Prostate gland (tissue), 2 donors: Measurements from ENCODE around the gene SLIT3. TPM values are rescaled to one million over a fixed set of nuclear protein-coding genes. Genes with fewer than 3 reads are reported as not detected.

ENCODE experiments used
- DNase-seq: peaks from one replicate; pipeline ENCODE4 v3.0.0-alpha.2; 2019; ENCODE audit warnings: low spot score
- H3K27ac ChIP-seq, 2 donors: fragments of 200-600 bp; sonication (generic); 2 replicates each; pipeline ENCODE4 v1.5.1; 2017 to 2019
- H3K27me3 ChIP-seq: fragments of 200-600 bp; sonication (generic); replicated peaks from 2 replicates; pipeline ENCODE4 v1.5.1; 2019; ENCODE audit not compliant: insufficient read depth
- H3K36me3 ChIP-seq, 2 donors: fragments of 200-600 bp; sonication (generic); 1 replicate in 1 of 2; 2 replicates in 1 of 2; pipeline versions ENCODE4 v1.5.1 to v1.8.1; 2017 to 2019
- H3K4me1 ChIP-seq: fragments of 200-600 bp; sonication (generic); replicated peaks from 2 replicates; pipeline ENCODE4 v1.5.1; 2019
- H3K4me3 ChIP-seq, 2 donors: fragments of 200-600 bp; sonication (generic); 2 replicates each; pipeline ENCODE4 v1.5.1; 2017 to 2019
- H3K9me3 ChIP-seq: fragments of 200-600 bp; sonication (generic); 2 replicates; pipeline ENCODE4 v1.5.1; 2017
- POLR2A ChIP-seq: fragments of 450-650 bp; IDR thresholded peaks from one replicate; pipeline ENCODE4 v1.6.1; 2016; ENCODE audit warnings: antibody characterized with exemption, mild to moderate bottlenecking
- POLR2AphosphoS5 ChIP-seq: sonication (generic); formaldehyde crosslinking; IDR thresholded peaks from one replicate; pipeline ENCODE4 v1.6.1; 2017; ENCODE audit warnings: antibody characterized with exemption
- WGBS: methylation state at CpG from one replicate; pipeline ENCODE4 v1.1.5; 2018; 5-methylcytosine and 5-hydroxymethylcytosine counted together
- intact Hi-C: fragments of 100-400 bp; cut with DNase I; formaldehyde crosslinking; loops from one replicate; pipeline ENCODE4 v1.14.2; 2022
- total RNA-seq, 2 donors: library from RNA; depleted of rRNA; stranded (reverse); fragments of >200 nt; gene quantifications; one replicate each; pipeline ENCODE4 v1.1.0, GENCODE V29; 2016
- TF ChIP-seq, protein P1 (sequence below), 4 experiments: fragments of 200-600 bp in 2 of 4; fragments of 450-650 bp in 2 of 4; sonication (generic) in 2 of 4; IDR thresholded peaks; 1 replicate in 3 of 4; 2 replicates in 1 of 4; pipeline ENCODE4 v1.5.1; 2016 to 2019; ENCODE audit warnings: antibody characterized with exemption in 4 of 4, mild to moderate bottlenecking in 2 of 4, moderate library complexity in 2 of 4

The SLIT3 gene
- total RNA-seq, 2 donors from 2014 or later = 8.3 TPM

DNA sequence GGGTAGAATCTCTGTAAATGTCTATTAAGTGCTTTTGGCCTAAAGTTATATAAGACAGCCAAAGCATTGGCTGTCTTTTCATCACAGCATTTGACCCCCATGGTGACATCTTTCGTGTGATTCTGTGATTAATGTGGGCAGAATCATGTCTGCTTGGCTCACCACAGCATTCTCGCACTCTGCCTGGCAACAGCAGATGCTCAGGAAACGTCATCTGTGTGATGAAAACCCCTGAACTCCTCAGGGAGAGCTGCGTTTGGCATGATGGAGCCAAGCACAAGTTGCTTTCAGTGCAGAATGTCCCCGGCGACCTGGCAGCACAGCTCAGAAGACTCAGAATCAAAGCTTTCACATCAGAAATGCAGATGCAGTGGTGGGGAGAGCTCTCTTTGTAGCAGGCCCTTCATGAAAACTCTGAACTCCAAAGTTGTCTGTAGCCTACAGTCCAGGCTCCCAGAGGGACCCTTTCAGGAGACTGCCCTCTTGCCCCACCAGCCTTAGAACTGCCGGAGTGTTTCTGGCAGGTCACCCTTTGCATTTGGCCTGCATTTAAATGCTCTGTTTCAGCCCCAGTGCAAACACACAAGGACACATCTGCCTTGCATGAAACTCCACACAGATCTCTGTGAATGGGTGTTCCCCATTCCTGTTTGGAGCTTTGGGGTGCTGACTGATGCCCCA, 566.2 kb downstream of the SLIT3 start:
- Histone ChIP-seq H3K36me3 (no peaks in the 10 kb centered on the region), H3K4me3 (no peak overlapping the region), H3K27me3 (no peaks in the 10 kb centered on the region), H3K27ac (no peak overlapping the region), H3K9me3 (no peaks in the 10 kb centered on the region), H3K4me1 (no peaks in the 10 kb centered on the region)
- DNase-seq = no peak
- intact Hi-C loops = no loop called here
- TF ChIP-seq POLR2AphosphoS5 (no peak), POLR2A (no peak)
- TF ChIP-seq, protein P1, sequence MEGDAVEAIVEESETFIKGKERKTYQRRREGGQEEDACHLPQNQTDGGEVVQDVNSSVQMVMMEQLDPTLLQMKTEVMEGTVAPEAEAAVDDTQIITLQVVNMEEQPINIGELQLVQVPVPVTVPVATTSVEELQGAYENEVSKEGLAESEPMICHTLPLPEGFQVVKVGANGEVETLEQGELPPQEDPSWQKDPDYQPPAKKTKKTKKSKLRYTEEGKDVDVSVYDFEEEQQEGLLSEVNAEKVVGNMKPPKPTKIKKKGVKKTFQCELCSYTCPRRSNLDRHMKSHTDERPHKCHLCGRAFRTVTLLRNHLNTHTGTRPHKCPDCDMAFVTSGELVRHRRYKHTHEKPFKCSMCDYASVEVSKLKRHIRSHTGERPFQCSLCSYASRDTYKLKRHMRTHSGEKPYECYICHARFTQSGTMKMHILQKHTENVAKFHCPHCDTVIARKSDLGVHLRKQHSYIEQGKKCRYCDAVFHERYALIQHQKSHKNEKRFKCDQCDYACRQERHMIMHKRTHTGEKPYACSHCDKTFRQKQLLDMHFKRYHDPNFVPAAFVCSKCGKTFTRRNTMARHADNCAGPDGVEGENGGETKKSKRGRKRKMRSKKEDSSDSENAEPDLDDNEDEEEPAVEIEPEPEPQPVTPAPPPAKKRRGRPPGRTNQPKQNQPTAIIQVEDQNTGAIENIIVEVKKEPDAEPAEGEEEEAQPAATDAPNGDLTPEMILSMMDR (IDR thresholded peaks at IDR 0.05) = no peak
- WGBS = 65% methylated on average over 7 of the region's 7 CpGs

- Histone ChIP-seq H3K27ac (no peak overlapping the region), H3K27me3 (no peaks in the 10 kb centered on the region), H3K9me3 (no peaks in the 10 kb centered on the region), H3K4me3 (no peak overlapping the region), H3K4me1 (no peaks in the 10 kb centered on the region), H3K36me3 (no peaks in the 10 kb centered on the region)
- TF ChIP-seq, protein P1 (IDR thresholded peaks at IDR 0.05) = no peak
- no peak for TF ChIP-seq POLR2A
- no peak for TF ChIP-seq POLR2AphosphoS5
- no peak for DNase-seq
- intact Hi-C loops = no loop called here
- WGBS = 78% methylated on average over 1 of the region's 1 CpG
Measured at GRCh38 chr5:168734119-168734518, 566.8 kb downstream of the SLIT3 start.

GRCh38 chr5:168728546-168729211, 572.3 kb downstream of the SLIT3 start:
- TF ChIP-seq POLR2A (no peak), POLR2AphosphoS5 (no peak)
- TF ChIP-seq, protein P1 (IDR thresholded peaks at IDR 0.05) = no peak
- no peak overlapping the region for H3K27ac ChIP-seq
- intact Hi-C loops = no loop called here
- DNase-seq = no peak
- no peaks in the 10 kb centered on the region for H3K9me3 ChIP-seq
- H3K36me3 ChIP-seq = no peaks in the 10 kb centered on the region
- no peak overlapping the region for H3K4me3 ChIP-seq
- H3K4me1 ChIP-seq = no peaks in the 10 kb centered on the region
- H3K27me3 ChIP-seq = no peaks in the 10 kb centered on the region
- 96% methylated on average over 1 of the region's 1 CpG for WGBS

DNA sequence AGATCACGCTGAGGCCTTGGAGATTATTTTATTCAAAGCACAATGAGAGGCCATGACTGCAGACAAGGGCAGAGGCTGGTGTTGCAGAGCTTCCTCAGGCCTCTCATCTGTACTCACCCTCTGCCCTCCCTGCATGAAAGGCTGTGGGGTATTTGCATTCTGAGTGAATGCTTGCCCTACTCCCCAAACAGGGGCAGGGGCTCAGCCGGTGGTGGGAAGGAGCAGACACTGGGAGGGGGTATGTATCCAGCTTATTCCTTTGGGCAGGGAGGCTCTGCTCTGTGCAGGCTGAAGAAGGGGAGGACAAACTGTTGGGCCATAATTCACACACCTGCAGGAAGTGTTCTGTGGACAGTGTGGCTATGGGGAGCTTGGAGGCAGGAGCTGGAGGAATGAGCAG, 573.4 kb downstream of the SLIT3 start:
- Histone ChIP-seq H3K27me3 (no peaks in the 10 kb centered on the region), H3K36me3 (no peaks in the 10 kb centered on the region), H3K4me3 (no peak overlapping the region), H3K9me3 (no peaks in the 10 kb centered on the region), H3K4me1 (no peaks in the 10 kb centered on the region), H3K27ac (no peak overlapping the region)
- WGBS = 75% methylated on average over 2 of the region's 2 CpGs
- DNase-seq = no peak
- intact Hi-C loops = no loop called here
- no peak for TF ChIP-seq POLR2A
- TF ChIP-seq POLR2AphosphoS5 = no peak
- TF ChIP-seq, protein P1 (IDR thresholded peaks at IDR 0.05) = no peak

- no peak overlapping the region for H3K27ac ChIP-seq
- no peak for DNase-seq
- H3K4me3 ChIP-seq = no peak overlapping the region
- intact Hi-C loops = no loop called here
- no peaks in the 10 kb centered on the region for H3K36me3 ChIP-seq
- H3K9me3 ChIP-seq = no peaks in the 10 kb centered on the region
- H3K27me3 ChIP-seq = no peaks in the 10 kb centered on the region
- H3K4me1 ChIP-seq = no peaks in the 10 kb centered on the region
- TF ChIP-seq POLR2A = no peak
- TF ChIP-seq POLR2AphosphoS5 = no peak
- TF ChIP-seq, protein P1 (IDR thresholded peaks at IDR 0.05) = no peak
- 83% methylated on average over 1 of the region's 1 CpG for WGBS
Measured at GRCh38 chr5:168726342-168726741, 574.6 kb downstream of the SLIT3 start.
